B cell (primary cell): Measurements from ENCODE around the gene LKAAEAR1. TPM values are rescaled to one million over a fixed set of nuclear protein-coding genes. Genes with fewer than 3 reads are reported as not detected.

Experiments
- ATAC-seq: fragments of 200-7000 bp; cut with Tn5 transposase; one replicate; pipeline ENCODE4 v1.10.0; 2021; ENCODE audit warnings: low read depth, mild to moderate bottlenecking, moderate number of reproducible peaks, moderate library complexity
- CTCF ChIA-PET: fragments of 350-600 bp; sonication (Branson Sonifier 250); formaldehyde crosslinking; loops from one replicate; lab custom pipeline; 2021; ENCODE audit warnings: antibody characterized with exemption, inconsistent platforms; lab: Charles Lee
- POLR2A ChIA-PET: fragments of 350-600 bp; sonication (Branson Sonifier 250); formaldehyde crosslinking; loops from one replicate; lab custom pipeline; 2021; ENCODE audit warnings: antibody characterized with exemption; lab: Charles Lee
- DNase-seq: peaks from one replicate; pipeline ENCODE4 v3.0.0; 2013
- H2AFZ ChIP-seq: 2 replicates; pipeline ENCODE4 v1.6.1; 2012; ENCODE audit warnings: mild to moderate bottlenecking, low read depth, low read length; ENCODE audit not compliant: insufficient read depth, poor library complexity, severe bottlenecking
- H3K27ac ChIP-seq, 2 donors: 1 replicate in 1 of 2; 2 replicates in 1 of 2; pipeline ENCODE4 v1.5.1; 2012 to 2013; ENCODE audit warnings: low read length in 2 of 2, mild to moderate bottlenecking in 2 of 2, moderate library complexity in 1 of 2
- H3K27me3 ChIP-seq, 4 experiments: fragments of 200-600 bp in 1 of 4; sonication (generic) in 1 of 4; replicated peaks in 1 of 4; 1 replicate in 2 of 4; 2 replicates in 2 of 4; pipeline versions ENCODE4 v1.6.1 to v1.7.0; 2013 to 2016; ENCODE audit warnings: low read length in 3 of 4, mild to moderate bottlenecking in 2 of 4, mixed read lengths in 1 of 4, moderate library complexity in 1 of 4; ENCODE audit not compliant: insufficient read depth in 4 of 4, control insufficient read depth in 3 of 4; ENCODE audit errors: control extremely low read depth in 1 of 4
- H3K36me3 ChIP-seq, 2 experiments: replicated peaks in 1 of 2; 1 replicate in 1 of 2; 2 replicates in 1 of 2; pipeline versions ENCODE4 v1.6.1 to v1.7.1; 2013; ENCODE audit warnings: low read length in 1 of 2; ENCODE audit not compliant: insufficient read depth in 2 of 2, control insufficient read depth in 1 of 2; ENCODE audit errors: control extremely low read depth in 1 of 2, extremely low read depth in 1 of 2
- H3K4me1 ChIP-seq, 2 donors: fragments of 200-600 bp in 1 of 2; sonication (generic) in 1 of 2; 1 replicate in 1 of 2; 2 replicates in 1 of 2; pipeline versions ENCODE4 v1.5.1 to v1.6.1; 2013 to 2017; ENCODE audit warnings: low read length in 2 of 2; ENCODE audit not compliant: control insufficient read depth in 2 of 2, insufficient read depth in 2 of 2
- H3K4me2 ChIP-seq: replicated peaks from 2 replicates; pipeline ENCODE3; 2012; ENCODE audit warnings: mild to moderate bottlenecking, low read depth, low read length; ENCODE audit not compliant: poor library complexity, severe bottlenecking
- H3K4me3 ChIP-seq, 5 experiments: fragments of 200-600 bp in 1 of 5; sonication (generic) in 1 of 5; 1 replicate in 3 of 5; 2 replicates in 2 of 5; pipeline versions ENCODE4 v1.5.1 to v1.7.0; 2011 to 2016; ENCODE audit warnings: low read length in 4 of 5, mild to moderate bottlenecking in 4 of 5, low read depth in 2 of 5, control low read depth in 1 of 5, moderate library complexity in 1 of 5; ENCODE audit not compliant: insufficient read depth in 1 of 5; ENCODE audit errors: control extremely low read depth in 1 of 5, extremely low read depth in 1 of 5
- H3K79me2 ChIP-seq: fragments of 200-600 bp; sonication (generic); one replicate; pipeline ENCODE4 v1.6.0; 2016; ENCODE audit warnings: low read length; ENCODE audit not compliant: control insufficient read depth, insufficient read depth
- H3K9ac ChIP-seq: fragments of 200-600 bp; sonication (generic); 2 replicates; pipeline ENCODE4 v1.6.1; 2017; ENCODE audit warnings: mild to moderate bottlenecking, low read length, moderate library complexity
- H3K9me3 ChIP-seq, 3 donors: one replicate each; pipeline versions ENCODE4 v1.6.1 to v1.7.1; 2013; ENCODE audit warnings: low read length in 2 of 3; ENCODE audit not compliant: control insufficient read depth in 2 of 3, insufficient read depth in 1 of 3; ENCODE audit errors: control extremely low read depth in 1 of 3
- H4K20me1 ChIP-seq: 2 replicates; pipeline ENCODE4 v1.6.0; 2012; ENCODE audit warnings: mild to moderate bottlenecking, low read length; ENCODE audit not compliant: insufficient read depth, control insufficient read depth, poor library complexity, severe bottlenecking
- H3K27ac Mint-ChIP-seq: one replicate; pipeline ENCODE4 v1.8.0; 2021; ENCODE audit warnings: mixed read lengths
- H3K27me3 Mint-ChIP-seq: one replicate; pipeline ENCODE4 v1.8.0; 2021; ENCODE audit warnings: mixed read lengths
- H3K4me1 Mint-ChIP-seq: one replicate; pipeline ENCODE4 v1.8.0; 2021; ENCODE audit warnings: mixed read lengths
- H3K4me3 Mint-ChIP-seq: one replicate; pipeline ENCODE4 v1.8.0; 2021; ENCODE audit warnings: mixed read lengths
- H3K9me3 Mint-ChIP-seq: one replicate; pipeline ENCODE4 v1.8.0; 2022; ENCODE audit warnings: mixed read lengths; ENCODE audit not compliant: insufficient read depth
- EZH2 ChIP-seq: IDR thresholded peaks from 2 replicates; pipeline ENCODE4 v1.6.1; 2012; ENCODE audit warnings: borderline replicate concordance, low read depth, mild to moderate bottlenecking, moderate library complexity, low read length; ENCODE audit not compliant: insufficient read depth, poor library complexity, severe bottlenecking
- WGBS: methylation state at CpG from one replicate; pipeline ENCODE4 v1.1.5; 2013; ENCODE audit warnings: missing lambda C conversion rate; ENCODE audit not compliant: insufficient coverage; 5-methylcytosine and 5-hydroxymethylcytosine counted together
- intact Hi-C: fragments of 100-400 bp; cut with micrococcal nuclease; formaldehyde crosslinking; loops from one replicate; pipeline ENCODE4 v1.10.0; 2022
- polyA plus RNA-seq: library from polyadenylated mRNA; depleted of rRNA; stranded (reverse); fragments of >200 nt; gene quantifications from 2 replicates; pipeline ENCODE4 v1.2.3, GENCODE V29; 2012
- total RNA-seq, 2 donors: library from RNA; stranded (reverse); fragments of 120-200 nt in 1 of 2; gene quantifications; 1 replicate in 1 of 2; 2 replicates in 1 of 2; pipeline versions ENCODE4 v1.2.3 to v1.2.4, GENCODE V29; 2013 to 2022
- TF ChIP-seq, protein P1 (sequence below): fragments of 200-600 bp; IDR thresholded peaks from one replicate; pipeline ENCODE4 v1.8.0; 2022; ENCODE audit warnings: antibody characterized with exemption, mild to moderate bottlenecking

Gene LKAAEAR1
- total and polyA plus RNA-seq, 2 donors (not counting 1 experiment from before 2014, with no cell fraction given): 1.9 TPM; not detected in 1

GRCh38 chr20:64051561-64052325, 32.5 kb downstream of the LKAAEAR1 start:
- no peak overlapping the region for H3K27ac ChIP-seq
- no peaks in the 10 kb centered on the region for H3K36me3 ChIP-seq
- H3K27me3 Mint-ChIP-seq: peaks cover 35% of the 10 kb centered on the region
- H3K4me1 ChIP-seq: peaks cover 9 to 11% of the 10 kb centered on the region in 2 donors
- H3K79me2 ChIP-seq: no peaks in the 10 kb centered on the region
- intact Hi-C loops: no loop called here
- H3K4me3 ChIP-seq: no peak overlapping the region
- H3K9me3 ChIP-seq: peaks cover 0 to 18% (median 0%) of the 10 kb centered on the region in 3 donors
- peaks cover 0 to 73% (median 31%) of the 10 kb centered on the region in 4 experiments for H3K27me3 ChIP-seq
- no peaks in the 10 kb centered on the region for H4K20me1 ChIP-seq
- H3K27ac Mint-ChIP-seq: no peak overlapping the region
- H3K4me1 Mint-ChIP-seq: peaks cover 10% of the 10 kb centered on the region
- no peaks in the 10 kb centered on the region for H3K9me3 Mint-ChIP-seq
- no peak for DNase-seq
- TF ChIP-seq, protein P1, sequence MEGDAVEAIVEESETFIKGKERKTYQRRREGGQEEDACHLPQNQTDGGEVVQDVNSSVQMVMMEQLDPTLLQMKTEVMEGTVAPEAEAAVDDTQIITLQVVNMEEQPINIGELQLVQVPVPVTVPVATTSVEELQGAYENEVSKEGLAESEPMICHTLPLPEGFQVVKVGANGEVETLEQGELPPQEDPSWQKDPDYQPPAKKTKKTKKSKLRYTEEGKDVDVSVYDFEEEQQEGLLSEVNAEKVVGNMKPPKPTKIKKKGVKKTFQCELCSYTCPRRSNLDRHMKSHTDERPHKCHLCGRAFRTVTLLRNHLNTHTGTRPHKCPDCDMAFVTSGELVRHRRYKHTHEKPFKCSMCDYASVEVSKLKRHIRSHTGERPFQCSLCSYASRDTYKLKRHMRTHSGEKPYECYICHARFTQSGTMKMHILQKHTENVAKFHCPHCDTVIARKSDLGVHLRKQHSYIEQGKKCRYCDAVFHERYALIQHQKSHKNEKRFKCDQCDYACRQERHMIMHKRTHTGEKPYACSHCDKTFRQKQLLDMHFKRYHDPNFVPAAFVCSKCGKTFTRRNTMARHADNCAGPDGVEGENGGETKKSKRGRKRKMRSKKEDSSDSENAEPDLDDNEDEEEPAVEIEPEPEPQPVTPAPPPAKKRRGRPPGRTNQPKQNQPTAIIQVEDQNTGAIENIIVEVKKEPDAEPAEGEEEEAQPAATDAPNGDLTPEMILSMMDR: no peak
- TF ChIP-seq EZH2: no peak
- no peak overlapping the region for H3K9ac ChIP-seq
- ChIA-PET POLR2A (no interaction called here), CTCF (interaction anchor here (1.6 kb wide), 1 partner anchor 69 kb away, joined by 5 read pairs; no protein-coding TSS in a partner anchor)
- H3K4me2 ChIP-seq: no peak overlapping the region
- WGBS: 90% methylated on average over 14 of the region's 15 CpGs
- no peak for ATAC-seq
- no peak overlapping the region for H2AFZ ChIP-seq
- no peak overlapping the region for H3K4me3 Mint-ChIP-seq

- Mint-ChIP-seq H3K4me1 (peaks cover 10% of the 10 kb centered on the region), H3K9me3 (no peaks in the 10 kb centered on the region), H3K27ac (no peak overlapping the region), H3K27me3 (peaks cover 42% of the 10 kb centered on the region), H3K4me3 (no peak overlapping the region)
- H4K20me1 ChIP-seq: no peaks in the 10 kb centered on the region
- no peaks in the 10 kb centered on the region for H3K79me2 ChIP-seq
- ChIA-PET POLR2A (no interaction called here), CTCF (interaction anchor here (1.5 kb wide), 1 partner anchor 9 kb away, joined by 3 read pairs; no protein-coding TSS in a partner anchor)
- DNase-seq (no peak), ATAC-seq (no peak)
- TF ChIP-seq EZH2: no peak
- TF ChIP-seq, protein P1: no peak
- H3K9ac ChIP-seq: no peak overlapping the region
- no peak overlapping the region for H2AFZ ChIP-seq
- no peak overlapping the region for H3K4me2 ChIP-seq
- intact Hi-C loops: no loop called here
- peaks cover 0 to 70% (median 30%) of the 10 kb centered on the region in 4 experiments for H3K27me3 ChIP-seq
- no peaks in the 10 kb centered on the region for H3K36me3 ChIP-seq
- H3K4me1 ChIP-seq: peaks cover 9 to 11% of the 10 kb centered on the region in 2 donors
- no peak overlapping the region for H3K4me3 ChIP-seq
- H3K27ac ChIP-seq: no peak overlapping the region
- 82% methylated on average over 8 of the region's 11 CpGs for WGBS
- peaks cover 0 to 18% (median 0%) of the 10 kb centered on the region in 3 donors for H3K9me3 ChIP-seq
Measured at GRCh38 chr20:64051033-64051452, 33.2 kb downstream of the LKAAEAR1 start.
